ENCODE results near the gene IL3RA.

GRCh38 chrX:1359477-1359873 lies 22.9 kb downstream of the IL3RA start:
- TF ChIP-seq CTCF (IDR thresholded peaks at IDR 0.05; ENCODE audit: insufficient read depth, low read length, poor library complexity, severe bottlenecking) (no peak), EZH2phosphoT487 (conservative IDR thresholded peaks at IDR 0.05; ENCODE audit: low read length) (no peak)
